Measurements from ENCODE around the gene MPPED2.

The MPPED2 gene

GRCh38 chr11:30573951-30574350 is 12.2 kb downstream of the MPPED2 start:
- H3K4me3 ChIP-seq (ENCODE audit: low read depth, low read length) = no peak overlapping the region
- no peak for TF ChIP-seq MYC (IDR thresholded peaks at IDR 0.05; ENCODE audit: low read depth, low read length)
- TF ChIP-seq CTCF (IDR thresholded peaks at IDR 0.05; ENCODE audit: low read depth, low read length) = no peak
- no peak for TF ChIP-seq MAX (IDR thresholded peaks at IDR 0.05; ENCODE audit: low read depth, low read length)
- TF ChIP-seq POLR2A (IDR thresholded peaks at IDR 0.05; ENCODE audit: extremely low read depth, insufficient read length) = no peak
- DNase-seq (ENCODE audit: low read depth) = no peak

- DNase-seq (ENCODE audit: low read depth) = no peak
Measured at GRCh38 chr11:30568931-30569330, 17.2 kb downstream of the MPPED2 start.

GRCh38 chr11:30567644-30568043 is 18.5 kb downstream of the MPPED2 start:
- no peak overlapping the region for H3K4me3 ChIP-seq (ENCODE audit: low read depth, low read length)
- TF ChIP-seq MAX (IDR thresholded peaks at IDR 0.05; ENCODE audit: low read depth, low read length) = no peak
- no peak for TF ChIP-seq CTCF (IDR thresholded peaks at IDR 0.05; ENCODE audit: low read depth, low read length)
- TF ChIP-seq POLR2A (IDR thresholded peaks at IDR 0.05; ENCODE audit: extremely low read depth, insufficient read length) = no peak
- no peak for TF ChIP-seq MYC (IDR thresholded peaks at IDR 0.05; ENCODE audit: low read depth, low read length)
- no peak for DNase-seq (ENCODE audit: low read depth)

More at GRCh38 chr11:30568931-30569330, 17.2 kb downstream of the MPPED2 start:
- no peak for TF ChIP-seq MYC (IDR thresholded peaks at IDR 0.05; ENCODE audit: low read depth, low read length)
- no peak for TF ChIP-seq CTCF (IDR thresholded peaks at IDR 0.05; ENCODE audit: low read depth, low read length)
- no peak for TF ChIP-seq POLR2A (IDR thresholded peaks at IDR 0.05; ENCODE audit: extremely low read depth, insufficient read length)
- TF ChIP-seq MAX (IDR thresholded peaks at IDR 0.05; ENCODE audit: low read depth, low read length) = no peak
- H3K4me3 ChIP-seq (ENCODE audit: low read depth, low read length) = no peak overlapping the region

- no peak overlapping the region for H3K4me3 ChIP-seq (ENCODE audit: low read depth, low read length)
- no peak for TF ChIP-seq POLR2A (IDR thresholded peaks at IDR 0.05; ENCODE audit: extremely low read depth, insufficient read length)
- no peak for TF ChIP-seq CTCF (IDR thresholded peaks at IDR 0.05; ENCODE audit: low read depth, low read length)
- no peak for TF ChIP-seq MAX (IDR thresholded peaks at IDR 0.05; ENCODE audit: low read depth, low read length)
- TF ChIP-seq MYC (IDR thresholded peaks at IDR 0.05; ENCODE audit: low read depth, low read length) = no peak
- DNase-seq (ENCODE audit: low read depth) = no peak
Measured at GRCh38 chr11:30567120-30567519, 19.0 kb downstream of the MPPED2 start.

- TF ChIP-seq MYC (IDR thresholded peaks at IDR 0.05; ENCODE audit: low read depth, low read length) (no peak), MAX (IDR thresholded peaks at IDR 0.05; ENCODE audit: low read depth, low read length) (no peak), POLR2A (IDR thresholded peaks at IDR 0.05; ENCODE audit: extremely low read depth, insufficient read length) (no peak), CTCF (IDR thresholded peaks at IDR 0.05; ENCODE audit: low read depth, low read length) (no peak)
- DNase-seq (ENCODE audit: low read depth) = no peak
- no peak overlapping the region for H3K4me3 ChIP-seq (ENCODE audit: low read depth, low read length)
Measured at GRCh38 chr11:30566482-30566881, 19.7 kb downstream of the MPPED2 start.

- no peak overlapping the region for H3K4me3 ChIP-seq (ENCODE audit: low read depth, low read length)
- DNase-seq (ENCODE audit: low read depth) = no peak
- TF ChIP-seq MAX (IDR thresholded peaks at IDR 0.05; ENCODE audit: low read depth, low read length) (no peak), MYC (IDR thresholded peaks at IDR 0.05; ENCODE audit: low read depth, low read length) (no peak), CTCF (IDR thresholded peaks at IDR 0.05; ENCODE audit: low read depth, low read length) (no peak), POLR2A (IDR thresholded peaks at IDR 0.05; ENCODE audit: extremely low read depth, insufficient read length) (no peak)
Measured at GRCh38 chr11:30565027-30565426, 21.1 kb downstream of the MPPED2 start.
